Body of pancreas (tissue), 4 donors: Measurements from ENCODE around the gene KRT75. TPM values are rescaled to one million over a fixed set of nuclear protein-coding genes. Genes with fewer than 3 reads are reported as not detected.
"Not testable (repeated sequence)": the region's sequence is repeated elsewhere in the genome, so short reads cannot be mapped to it uniquely, and the experiment has no call there.

Experiments used
- ATAC-seq: fragments of 150-250 bp; one replicate; pipeline ENCODE4 v1.9.1; 2016
- DNase-seq, 4 donors: peaks; one replicate each; pipeline ENCODE4 v3.0.0-alpha.2; 2019
- H3K27ac ChIP-seq, 4 donors: fragments of 200-600 bp; sonication (generic); 1 replicate in 3 of 4; 2 replicates in 1 of 4; pipeline versions ENCODE4 v1.5.1 to v1.6.1; 2016 to 2019; ENCODE audit warnings: mild to moderate bottlenecking in 1 of 4, mixed read lengths in 1 of 4, moderate library complexity in 1 of 4
- H3K27me3 ChIP-seq, 2 donors: fragments of 200-600 bp; sonication (generic); one replicate each; pipeline ENCODE4 v1.6.0; 2016; ENCODE audit warnings: mild to moderate bottlenecking in 1 of 2
- H3K36me3 ChIP-seq, 2 donors: fragments of 200-600 bp; sonication (generic); replicated peaks in 1 of 2; 2 replicates each; pipeline ENCODE4 v1.5.1; 2016; ENCODE audit warnings: low read depth in 2 of 2; ENCODE audit not compliant: insufficient read depth in 1 of 2
- H3K4me1 ChIP-seq: fragments of 200-600 bp; sonication (generic); one replicate; pipeline ENCODE4 v1.6.0; 2016
- H3K4me3 ChIP-seq, 2 donors: fragments of 200-600 bp; sonication (generic); 1 replicate in 1 of 2; 2 replicates in 1 of 2; pipeline ENCODE4 v1.5.1; 2016 to 2019
- H3K9me3 ChIP-seq, 3 donors: fragments of 200-600 bp; sonication (generic); 1 replicate in 2 of 3; 2 replicates in 1 of 3; pipeline ENCODE4 v1.5.1; 2016
- CTCF ChIP-seq, 7 experiments: fragments of 450-650 bp in 4 of 7; fragments of 200-600 bp in 3 of 7; sonication (generic) in 3 of 7; IDR thresholded peaks; one replicate each; pipeline ENCODE4 v1.5.1; 2016 to 2019; ENCODE audit warnings: antibody characterized with exemption in 7 of 7
- POLR2A ChIP-seq, 3 donors: fragments of 450-650 bp; IDR thresholded peaks; one replicate each; pipeline ENCODE4 v1.6.1; 2016; ENCODE audit warnings: antibody characterized with exemption in 3 of 3, mild to moderate bottlenecking in 2 of 3
- WGBS, 2 donors: methylation state at CpG; one replicate each; pipeline ENCODE4 v1.1.5; 2017; 5-methylcytosine and 5-hydroxymethylcytosine counted together
- intact Hi-C: fragments of 100-400 bp; cut with DNase I; formaldehyde crosslinking; loops from one replicate; pipeline ENCODE4 v1.15.1; 2023
- total RNA-seq, 2 donors: library from RNA; depleted of rRNA; stranded (reverse); fragments of >200 nt; gene quantifications; one replicate each; pipeline ENCODE4 v1.1.0, GENCODE V29; 2016

The KRT75 gene
- total RNA-seq, 2 donors from 2014 or later = not detected

GRCh38 chr12:52414936-52415335 is 19.2 kb downstream of the KRT75 start:
- WGBS, 2 donors = 75 to 76% methylated on average over 4 to 5 of the region's 5 CpGs

GRCh38 chr12:52413782-52414345 is 20.3 kb downstream of the KRT75 start:
- intact Hi-C loops = no loop called here
- TF ChIP-seq CTCF (IDR thresholded peaks at IDR 0.05) (no peak), POLR2A (IDR thresholded peaks at IDR 0.05) (no peak)
- H3K9me3 ChIP-seq = no peaks in the 10 kb centered on the region
- 40 to 45% methylated on average over 2 to 8 of the region's 8 CpGs for WGBS, 2 donors
- DNase-seq (no peak), ATAC-seq (no peak)
- no peaks in the 10 kb centered on the region for H3K27me3 ChIP-seq
- H3K4me3 ChIP-seq = no peak overlapping the region
- no peak overlapping the region for H3K27ac ChIP-seq
- no peaks in the 10 kb centered on the region for H3K36me3 ChIP-seq
- H3K4me1 ChIP-seq = no peaks in the 10 kb centered on the region

More at GRCh38 chr12:52414936-52415335, 19.2 kb downstream of the KRT75 start:
- Histone ChIP-seq H3K36me3 (no peaks in the 10 kb centered on the region), H3K4me3 (no peak overlapping the region), H3K4me1 (no peaks in the 10 kb centered on the region), H3K27me3 (no peaks in the 10 kb centered on the region), H3K27ac (no peak overlapping the region), H3K9me3 (no peaks in the 10 kb centered on the region)
- TF ChIP-seq POLR2A (IDR thresholded peaks at IDR 0.05) (no peak), CTCF (IDR thresholded peaks at IDR 0.05) (no peak)
- intact Hi-C loops = no loop called here
- no peak for DNase-seq
- ATAC-seq = no peak

GRCh38 chr12:52413202-52413601 is 21.0 kb downstream of the KRT75 start:
- ATAC-seq (no peak), DNase-seq (no peak)
- Histone ChIP-seq H3K27ac (no peak overlapping the region), H3K36me3 (no peaks in the 10 kb centered on the region), H3K4me3 (no peak overlapping the region), H3K4me1 (no peaks in the 10 kb centered on the region), H3K27me3 (no peaks in the 10 kb centered on the region), H3K9me3 (no peaks in the 10 kb centered on the region)
- intact Hi-C loops = no loop called here
- TF ChIP-seq POLR2A (IDR thresholded peaks at IDR 0.05) (no peak), CTCF (IDR thresholded peaks at IDR 0.05) (no peak)
- WGBS, 2 donors = 53 to 63% methylated on average over 4 of the region's 4 CpGs

GRCh38 chr12:52411815-52412214 is 22.4 kb downstream of the KRT75 start:
- DNase-seq = no peak
- no peaks in the 10 kb centered on the region for H3K36me3 ChIP-seq
- intact Hi-C loops = no loop called here
- no peaks in the 10 kb centered on the region for H3K4me1 ChIP-seq
- no peaks in the 10 kb centered on the region for H3K27me3 ChIP-seq
- H3K27ac ChIP-seq = no peak overlapping the region
- ATAC-seq = no peak
- no peak for TF ChIP-seq CTCF (IDR thresholded peaks at IDR 0.05)
- TF ChIP-seq POLR2A (IDR thresholded peaks at IDR 0.05) = no peak
- 92 to 97% methylated on average over 9 of the region's 10 CpGs for WGBS, 2 donors
- no peak overlapping the region for H3K4me3 ChIP-seq
- no peaks in the 10 kb centered on the region for H3K9me3 ChIP-seq

GRCh38 chr12:52410589-52411248 is 23.5 kb downstream of the KRT75 start:
- H3K27ac ChIP-seq, DNase-seq, H3K36me3 ChIP-seq, H3K27me3 ChIP-seq, intact Hi-C loops, H3K4me1 ChIP-seq, H3K9me3 ChIP-seq, ATAC-seq, H3K4me3 ChIP-seq: not testable (repeated sequence)
- WGBS, 2 donors = no CpG with 5 or more reads among the region's 1 CpG
